HG02981 (cell line): Measurements from ENCODE around the gene SLC9A4.

Experiments
- ATAC-seq: cut with Tn5 transposase; IDR thresholded peaks from one replicate; pipeline ENCODE4 v1.9.1; 2021; ENCODE audit warnings: mild to moderate bottlenecking, moderate library complexity; ENCODE audit not compliant: unreplicated experiment

SLC9A4 gene

DNA sequence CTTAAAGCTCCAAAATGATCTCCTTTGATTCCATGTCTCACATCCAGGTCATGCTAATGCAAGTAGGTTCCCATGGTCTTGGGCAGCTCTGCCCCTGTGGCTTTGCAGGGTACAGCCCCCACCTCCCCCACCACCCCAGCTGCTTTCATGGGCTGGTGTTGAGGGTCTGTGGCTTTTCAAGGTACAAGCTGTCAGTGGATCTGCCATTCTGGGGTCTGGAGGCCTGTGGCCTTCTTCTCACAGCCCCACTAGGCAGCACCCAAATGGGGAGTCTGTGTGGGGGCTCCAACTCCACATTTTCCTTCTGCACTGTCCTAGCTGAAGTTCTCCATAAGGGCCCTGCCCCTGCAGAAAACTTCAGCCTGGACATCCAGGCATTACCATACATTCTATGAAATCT, 19.0 kb downstream of the SLC9A4 start:
- no peak for ATAC-seq

DNA sequence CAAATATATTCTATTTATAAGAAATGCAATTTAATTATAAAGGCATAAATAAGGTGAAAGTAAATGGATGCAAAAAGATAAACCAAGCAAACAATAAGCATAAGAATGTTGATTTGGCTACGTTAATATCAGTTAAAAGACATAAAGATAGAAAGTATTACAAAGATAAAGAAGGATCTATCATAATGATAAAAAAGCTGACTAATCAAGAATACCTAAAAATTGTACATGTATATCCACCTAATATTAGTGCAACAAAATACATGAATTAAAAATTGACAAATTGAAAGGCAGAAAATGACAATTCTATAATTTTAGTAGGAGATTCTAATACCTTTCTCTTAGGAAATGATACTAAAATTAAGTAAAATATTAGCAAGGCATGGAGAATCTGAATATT, 21.5 kb downstream of the SLC9A4 start:
- no peak for ATAC-seq

DNA sequence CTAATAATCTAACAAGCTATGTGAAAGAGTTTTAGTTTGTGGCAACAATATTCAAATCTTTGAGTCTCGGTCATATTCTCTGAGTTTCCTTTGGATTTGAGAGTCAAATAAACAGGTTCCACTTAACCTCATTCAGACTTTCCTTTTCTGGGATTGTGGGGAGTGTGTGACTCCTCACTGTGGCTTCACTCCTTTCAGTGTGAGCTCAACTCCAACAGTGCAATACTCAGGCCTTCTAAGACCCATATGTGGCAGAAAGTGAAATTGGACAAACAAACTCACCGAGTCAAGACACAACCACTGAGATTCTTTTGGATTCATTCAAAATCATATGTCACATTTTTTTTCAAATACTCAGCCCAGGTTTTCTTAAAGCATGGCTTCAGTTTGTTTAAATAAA, 25.4 kb downstream of the SLC9A4 start:
- ATAC-seq: no peak

DNA sequence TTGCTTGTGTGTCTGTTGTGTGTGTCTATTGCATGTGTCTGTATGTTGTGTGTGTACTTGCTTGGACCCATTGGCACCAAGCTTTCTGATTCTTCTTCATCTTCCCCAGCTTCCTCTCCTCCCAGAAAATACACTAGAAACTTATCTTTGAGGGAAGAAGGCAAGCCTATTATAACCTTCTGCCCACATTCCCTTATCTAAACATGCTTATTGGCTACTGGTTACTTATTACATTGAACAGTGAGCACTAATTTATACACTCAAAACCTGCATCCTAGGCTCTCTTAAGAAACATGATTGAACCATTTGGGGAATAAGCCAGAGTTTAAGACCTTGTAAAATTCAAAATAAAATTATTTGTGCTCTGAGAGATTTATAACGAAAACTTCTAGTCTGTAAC, 26.5 kb downstream of the SLC9A4 start:
- ATAC-seq: no peak

DNA sequence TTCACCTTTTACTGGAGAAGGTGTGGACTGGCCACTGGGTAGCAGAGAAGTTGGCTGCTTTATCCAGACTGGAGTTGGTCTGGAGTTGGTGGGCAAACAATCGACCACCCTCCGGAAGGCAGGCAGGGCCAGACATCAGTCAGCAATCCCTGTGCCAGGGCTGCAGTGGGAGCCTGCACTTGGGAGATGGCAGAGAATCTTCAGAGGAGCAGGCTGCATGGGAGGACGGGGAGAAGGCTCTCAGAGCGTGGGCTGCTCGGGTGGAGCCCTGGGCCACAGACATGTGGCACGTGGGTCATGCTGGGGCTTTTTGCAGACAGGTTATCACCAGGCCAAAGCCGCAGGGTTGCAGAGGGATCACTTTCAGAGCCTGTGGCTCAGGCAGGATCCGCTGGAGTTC, 29.6 kb downstream of the SLC9A4 start:
- no peak for ATAC-seq

DNA sequence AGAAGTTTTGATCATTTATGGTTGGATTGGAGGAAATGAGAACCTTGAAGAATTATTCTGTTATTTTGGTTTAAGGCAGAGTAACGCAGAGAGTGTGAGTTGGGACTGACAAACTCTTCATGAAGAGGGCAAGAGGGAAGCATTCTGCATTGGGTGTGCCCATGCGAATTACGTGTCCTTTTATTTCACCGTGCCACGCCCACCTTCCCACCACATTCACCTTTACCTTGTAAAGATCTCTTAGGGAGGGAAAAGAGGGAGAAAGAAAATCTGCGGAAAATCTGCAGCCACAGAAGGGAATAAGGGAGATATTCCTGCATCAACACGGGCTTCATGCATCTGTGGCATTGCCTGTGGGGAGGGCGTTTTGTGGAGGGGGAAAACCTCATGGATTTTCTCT, 31.8 kb downstream of the SLC9A4 start:
- ATAC-seq: no peak

DNA sequence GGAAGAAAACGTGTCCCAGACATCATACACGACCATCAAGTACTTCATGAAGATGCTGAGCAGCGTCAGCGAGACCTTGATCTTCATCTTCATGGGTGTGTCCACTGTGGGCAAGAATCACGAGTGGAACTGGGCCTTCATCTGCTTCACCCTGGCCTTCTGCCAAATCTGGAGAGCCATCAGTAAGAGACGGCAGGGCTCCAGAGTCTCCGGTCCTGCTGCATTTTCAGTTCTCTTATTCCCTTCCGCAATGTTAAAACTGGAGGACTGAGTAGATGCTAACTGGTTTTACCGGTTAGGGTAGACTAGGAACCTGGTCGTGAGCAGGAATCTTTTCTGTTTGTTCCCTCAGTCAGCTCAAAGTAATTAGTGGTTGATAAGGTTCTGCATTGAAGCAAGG, 32.3 kb downstream of the SLC9A4 start:
- no peak for ATAC-seq

DNA sequence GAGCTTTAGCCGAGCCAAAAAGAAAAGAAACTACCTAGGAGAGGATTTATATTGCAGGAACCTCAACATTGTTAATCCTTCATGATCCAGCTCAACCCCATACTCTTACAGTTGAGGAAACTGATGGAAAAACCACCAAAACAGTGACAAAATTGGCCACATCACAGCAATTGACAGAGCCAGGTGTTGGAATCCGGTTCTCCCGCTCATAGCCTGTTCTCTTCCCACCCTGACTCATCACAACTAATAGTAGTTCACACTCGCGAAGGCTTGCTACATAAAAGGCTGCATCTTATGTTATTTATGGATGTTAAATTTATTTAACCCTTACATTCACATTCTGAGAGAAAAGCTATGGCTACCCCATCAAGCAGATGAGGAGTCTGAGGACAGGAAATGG, 33.7 kb downstream of the SLC9A4 start:
- ATAC-seq: no peak

DNA sequence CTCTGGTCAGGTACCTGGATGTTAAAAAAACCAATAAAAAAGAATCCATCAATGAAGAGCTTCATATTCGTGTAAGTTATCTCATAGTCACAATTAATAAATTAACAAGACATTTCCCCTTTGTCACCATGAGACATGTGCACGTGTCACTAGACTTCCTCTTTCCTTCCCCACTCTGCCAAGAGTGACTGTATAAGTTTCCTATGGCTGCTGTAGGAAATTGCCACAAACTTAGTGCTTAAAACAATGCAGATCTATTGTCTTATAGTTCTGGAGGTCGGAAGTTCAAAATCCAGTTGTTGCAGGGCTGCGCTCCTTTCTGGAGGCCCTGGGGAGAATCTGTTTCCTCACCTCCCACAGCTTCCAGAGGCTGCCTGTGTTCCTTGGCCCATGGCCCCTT, 35.8 kb downstream of the SLC9A4 start:
- no peak for ATAC-seq

DNA sequence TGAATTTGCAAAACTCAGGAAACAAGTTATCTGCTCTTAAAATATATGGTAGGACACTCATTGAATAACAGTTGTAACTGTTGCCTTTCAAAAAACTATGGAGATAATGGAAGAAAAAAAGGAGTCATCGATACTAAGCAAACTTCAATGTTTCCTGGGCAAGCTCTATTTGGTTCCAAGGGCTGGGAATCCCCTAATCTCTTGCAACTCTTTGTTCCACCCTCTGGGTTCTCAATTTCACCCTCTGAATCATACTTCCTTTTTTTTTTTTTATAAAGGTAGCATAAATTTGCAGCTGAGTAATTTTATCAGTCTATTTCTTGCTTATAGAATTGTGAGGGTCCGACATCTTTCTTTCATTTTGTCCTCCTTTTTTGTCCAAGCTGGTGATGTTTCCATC, 36.7 kb downstream of the SLC9A4 start:
- no peak for ATAC-seq

DNA sequence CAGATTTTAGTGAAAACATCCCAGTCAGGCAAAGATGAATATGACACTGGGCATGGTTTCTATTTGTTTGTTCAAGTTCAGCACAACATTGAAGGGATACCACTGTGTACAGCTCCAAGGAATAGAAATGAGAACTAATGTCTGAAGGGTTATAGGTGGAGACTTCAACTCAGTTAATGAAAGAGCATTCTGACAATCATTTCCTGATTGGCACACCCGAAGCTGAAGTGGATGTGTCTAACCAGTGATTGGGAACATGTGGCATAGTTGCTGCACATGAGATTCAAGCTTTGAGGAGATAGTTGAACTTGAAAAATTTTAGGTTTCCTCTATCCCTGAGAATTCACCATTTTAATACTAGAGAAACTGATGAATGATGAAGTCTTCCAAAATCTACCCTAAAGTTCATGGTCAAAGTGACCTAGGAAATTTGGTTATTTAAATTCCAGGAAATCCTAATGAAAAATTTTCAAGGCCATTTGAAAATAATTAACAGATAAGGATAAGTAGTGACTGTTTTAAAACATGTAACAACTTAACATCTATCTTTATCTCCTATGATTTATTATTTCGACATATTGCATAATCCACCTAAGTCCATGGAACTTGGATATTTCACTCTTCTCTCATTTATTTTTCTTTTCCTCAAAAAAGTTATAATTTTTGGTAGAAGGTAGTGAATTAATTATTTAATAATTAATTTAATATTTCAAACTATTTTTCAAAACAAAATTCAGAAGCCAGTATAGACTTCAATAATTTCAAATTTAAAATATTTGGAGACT, 38.0 kb downstream of the SLC9A4 start:
- ATAC-seq: no peak

DNA sequence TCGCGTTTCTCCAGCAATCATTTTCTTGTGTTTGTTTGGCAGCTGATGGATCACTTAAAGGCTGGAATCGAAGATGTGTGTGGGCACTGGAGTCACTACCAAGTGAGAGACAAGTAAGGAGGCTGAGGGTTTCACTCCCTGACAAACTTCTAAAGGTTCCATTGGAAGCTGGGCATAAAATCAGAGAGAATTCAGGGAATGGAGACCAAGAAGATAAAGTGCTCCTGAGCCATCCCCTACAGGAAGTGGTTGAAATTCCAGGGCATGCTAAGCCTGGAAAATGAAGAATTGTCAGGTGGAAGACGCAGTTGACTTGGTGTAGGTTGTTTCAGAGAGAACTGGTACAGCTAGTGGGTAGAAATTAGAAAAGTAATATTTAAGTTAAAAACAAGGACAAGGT, 39.1 kb downstream of the SLC9A4 start:
- no peak for ATAC-seq

DNA sequence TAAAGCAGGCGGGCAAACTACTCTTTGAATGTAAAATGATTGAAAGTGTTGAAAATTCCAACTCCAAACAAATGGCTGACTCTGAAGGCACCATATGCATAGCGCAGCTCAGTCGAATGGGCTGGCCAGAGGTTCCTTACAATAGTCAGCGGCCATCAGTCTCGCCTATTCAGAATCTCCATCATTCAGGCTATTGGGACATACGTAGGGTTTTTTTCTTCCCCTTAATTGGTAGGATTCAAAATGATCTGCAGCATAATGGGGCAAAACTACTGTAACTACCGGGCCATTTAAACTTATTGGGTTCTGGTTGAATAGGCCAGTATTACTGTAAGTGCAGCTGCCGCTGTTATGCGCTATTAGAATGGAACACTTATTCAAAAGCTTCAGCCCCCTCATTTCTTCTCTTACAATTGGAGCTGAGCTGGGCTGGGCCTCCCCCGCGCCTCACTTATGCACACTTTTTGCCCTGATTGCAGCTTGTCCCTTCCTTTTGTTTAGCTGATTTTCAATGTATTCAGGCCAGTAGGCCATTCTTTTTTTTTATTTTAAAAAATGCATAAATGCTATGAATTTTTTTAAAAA, 40.4 kb downstream of the SLC9A4 start:
- ATAC-seq: no peak

DNA sequence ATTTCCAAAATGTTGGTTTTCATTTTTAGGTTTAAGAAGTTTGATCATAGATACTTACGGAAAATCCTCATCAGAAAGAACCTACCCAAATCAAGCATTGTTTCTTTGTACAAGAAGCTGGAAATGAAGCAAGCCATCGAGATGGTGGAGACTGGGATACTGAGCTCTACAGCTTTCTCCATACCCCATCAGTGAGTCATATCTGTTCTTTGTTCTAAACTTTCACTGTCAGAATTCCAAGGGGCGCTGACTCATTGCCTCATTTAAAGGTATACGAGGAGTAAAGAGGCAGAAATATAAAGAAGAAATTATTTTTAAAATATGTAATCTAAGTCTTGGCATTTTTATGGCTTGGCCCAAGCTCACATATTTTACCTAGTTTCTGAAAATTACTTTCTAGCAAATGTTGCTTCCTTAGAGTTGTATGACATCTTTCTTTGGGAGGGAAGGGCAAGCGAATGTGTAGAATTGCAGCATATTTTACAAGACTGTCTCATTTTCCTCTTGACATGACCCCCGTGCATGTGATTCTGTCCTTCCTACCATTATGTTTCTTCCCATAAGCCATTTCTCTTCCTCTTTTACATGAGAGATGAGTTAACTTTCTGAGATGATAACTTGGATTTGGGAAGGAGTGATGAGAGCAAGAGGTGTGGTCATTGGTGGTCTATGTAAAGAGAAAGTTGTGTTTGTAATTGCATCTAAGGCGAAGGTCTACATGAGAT, 41.2 kb downstream of the SLC9A4 start:
- ATAC-seq: no peak

DNA sequence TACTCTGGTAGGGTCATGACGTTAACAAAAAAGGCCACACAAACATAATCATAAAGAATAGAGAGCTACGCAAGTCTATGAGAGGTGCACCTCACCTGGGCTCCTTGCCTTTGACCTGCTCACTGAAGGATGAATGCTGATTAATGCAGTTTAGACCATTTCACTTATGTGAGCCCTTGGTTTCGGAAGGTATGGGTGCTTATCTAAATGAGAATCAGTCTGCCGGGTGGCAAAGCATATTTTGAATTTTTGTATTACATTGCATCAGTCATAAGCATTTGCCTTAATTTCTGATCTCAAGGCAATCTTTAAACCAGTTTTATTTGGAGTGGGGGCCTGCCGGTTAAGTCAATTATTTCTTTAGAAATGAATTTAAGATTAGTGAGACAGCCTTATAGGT, 42.8 kb downstream of the SLC9A4 start:
- ATAC-seq: no peak

DNA sequence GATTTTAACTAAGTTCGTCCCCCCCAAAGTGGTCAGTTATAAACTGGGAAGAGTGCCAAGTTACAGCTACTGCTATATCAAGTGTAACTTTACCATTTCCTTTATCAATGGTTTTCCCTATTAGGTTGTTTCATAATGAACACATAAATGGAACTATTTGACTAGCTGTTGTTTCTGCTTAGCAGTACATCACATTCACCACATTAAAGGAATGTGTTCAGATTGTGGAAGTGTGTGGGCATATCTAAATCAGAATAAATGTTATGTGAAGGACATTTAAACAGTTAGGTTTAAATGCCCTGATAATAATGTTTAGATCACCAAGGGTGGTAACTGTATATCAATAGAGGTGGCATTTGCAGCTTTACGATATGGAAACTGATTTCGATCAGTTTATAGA, 45.1 kb downstream of the SLC9A4 start:
- no peak for ATAC-seq

DNA sequence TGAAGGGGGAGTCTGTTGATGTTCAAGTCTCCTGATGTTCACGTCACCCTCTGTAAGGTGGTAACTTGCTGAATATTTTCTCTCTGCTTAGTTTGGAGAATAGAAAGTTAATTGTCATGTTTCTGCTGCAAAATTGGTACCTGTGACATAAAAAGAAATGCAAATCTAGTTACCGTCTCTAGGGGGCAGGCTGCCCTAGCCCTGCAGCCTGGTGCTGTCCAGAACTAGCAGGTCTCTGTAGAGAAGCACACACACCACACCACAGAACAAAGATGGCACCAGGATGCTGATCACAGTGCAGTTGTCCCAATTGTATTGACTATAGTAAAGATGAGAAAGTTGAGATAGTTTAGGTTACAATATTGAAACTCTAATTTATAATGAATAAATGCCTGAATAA, 47.0 kb downstream of the SLC9A4 start:
- ATAC-seq: peak; percentile 70

DNA sequence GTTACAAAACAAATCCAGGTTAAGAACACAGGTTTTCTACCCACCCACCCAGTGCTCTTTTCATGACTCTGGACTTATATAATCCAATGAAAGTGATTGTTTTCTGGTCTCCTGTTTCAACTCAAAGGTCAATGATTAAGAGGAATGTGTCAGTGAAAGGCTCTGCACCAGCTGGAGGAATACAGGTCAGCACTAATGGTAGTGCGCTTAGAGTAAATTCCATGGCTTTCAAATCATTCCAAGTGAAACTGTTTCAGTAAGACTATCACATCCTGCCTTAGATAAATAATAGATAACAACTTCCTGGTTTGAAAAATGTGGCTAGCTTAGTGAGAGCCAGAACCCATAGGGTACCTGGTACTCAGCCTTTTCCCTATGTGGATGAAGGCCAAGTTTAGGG, 47.8 kb downstream of the SLC9A4 start:
- no peak for ATAC-seq

DNA sequence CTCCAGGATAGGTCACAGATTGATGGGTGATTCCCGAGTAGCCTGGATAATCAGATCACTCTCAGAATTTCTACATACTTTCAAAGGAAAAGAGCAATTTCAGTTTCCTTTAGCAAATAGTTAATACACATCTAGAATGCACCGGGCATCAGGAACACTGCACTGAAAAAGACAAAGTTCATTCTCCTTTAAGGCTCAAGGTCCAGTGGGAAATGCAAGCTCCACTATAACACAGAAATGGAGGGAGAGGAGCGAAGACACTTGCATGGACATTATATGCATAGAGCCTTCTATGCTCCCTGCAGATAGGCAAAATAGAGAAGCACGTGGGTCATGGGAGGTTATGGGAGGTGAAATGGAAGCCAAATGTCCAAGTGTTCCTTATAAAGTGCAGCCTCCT, 49.1 kb downstream of the SLC9A4 start:
- ATAC-seq: no peak

DNA sequence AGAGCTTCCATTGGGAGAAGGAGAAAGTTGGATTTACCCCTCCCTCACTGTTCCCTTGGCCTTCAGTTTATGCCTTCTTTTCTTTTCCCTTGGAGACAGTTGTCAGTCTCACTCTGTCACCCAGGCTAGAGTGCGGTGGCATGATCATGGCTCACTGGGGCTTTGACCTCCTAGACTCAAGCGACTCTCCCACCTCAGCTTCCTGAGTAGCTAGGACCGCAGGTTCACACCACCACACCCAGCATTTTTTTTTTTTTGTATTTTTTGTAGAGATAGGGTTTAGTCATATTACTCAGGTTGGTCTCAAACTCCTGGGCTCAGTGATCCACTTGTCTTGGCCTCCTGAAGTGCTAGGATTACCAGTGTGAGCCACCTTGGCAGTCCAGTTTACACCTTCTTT, 49.9 kb downstream of the SLC9A4 start:
- ATAC-seq: no peak

DNA sequence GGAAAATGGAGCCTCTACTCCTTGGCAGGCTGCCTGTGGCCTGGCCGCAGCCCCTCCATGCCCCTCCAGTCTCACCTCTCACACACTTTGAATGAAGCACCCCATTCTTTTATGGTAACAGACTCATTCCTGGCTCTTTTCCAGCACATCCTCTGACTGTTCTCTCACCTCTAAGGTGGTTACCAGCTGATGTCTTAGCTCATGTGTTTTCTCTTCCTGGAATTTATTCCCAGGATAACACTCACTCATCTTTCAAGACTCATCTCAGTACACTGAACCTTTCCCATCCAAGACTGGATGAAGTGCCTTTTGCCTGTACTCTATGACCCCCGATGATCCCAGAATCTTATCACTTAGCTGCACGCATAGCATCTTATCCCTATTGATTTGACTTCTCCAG, 50.6 kb downstream of the SLC9A4 start:
- ATAC-seq: no peak

DNA sequence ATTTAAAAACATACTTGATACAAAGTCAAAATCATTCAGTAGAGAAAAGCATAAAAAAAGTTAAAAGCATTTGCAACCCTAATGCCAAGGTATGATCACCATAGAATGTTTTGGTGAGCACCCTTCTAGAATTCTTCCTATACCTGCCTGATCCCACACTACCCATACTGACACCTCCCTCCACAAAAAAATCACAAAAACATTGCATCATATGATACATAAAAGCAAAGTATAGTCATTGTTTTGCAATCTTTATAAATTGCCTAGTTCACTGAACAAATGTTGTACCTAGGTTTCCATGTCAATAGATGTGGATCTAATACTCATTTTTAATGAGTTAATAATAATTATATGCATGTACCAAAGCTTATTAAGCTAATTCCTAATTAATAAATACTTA, 54.1 kb downstream of the SLC9A4 start:
- ATAC-seq: no peak
